NCI-H2029 treated with DMSO at 0.1 percent for 48 hours (cell line): ENCODE measurements around the gene CASKIN2.

Experiments used
- DNase-seq: peaks from one replicate; lab custom pipeline; 2025; lab: John Stamatoyannopoulos, UW

The CASKIN2 gene

GRCh38 chr17:75506888-75507287 is 8.4 kb downstream of the CASKIN2 start:
- no peak for DNase-seq

GRCh38 chr17:75506134-75506533 is 9.2 kb downstream of the CASKIN2 start:
- no peak for DNase-seq

- no peak for DNase-seq
These were observed 9.7 kb downstream of the CASKIN2 start for GRCh38 chr17:75505640-75506039.

GRCh38 chr17:75505152-75505409 is 10.3 kb downstream of the CASKIN2 start:
- no peak for DNase-seq

- DNase-seq, result no peak
These were observed 10.8 kb downstream of the CASKIN2 start for GRCh38 chr17:75504347-75505151.

- DNase-seq, result no peak
These were observed 11.4 kb downstream of the CASKIN2 start for GRCh38 chr17:75503976-75504346.

GRCh38 chr17:75503337-75503950 is 11.9 kb downstream of the CASKIN2 start:
- DNase-seq, result no peak

GRCh38 chr17:75502721-75503329 is 12.5 kb downstream of the CASKIN2 start:
- no peak for DNase-seq

GRCh38 chr17:75502072-75502720 is 13.1 kb downstream of the CASKIN2 start:
- DNase-seq, result no peak

- DNase-seq, result no peak
These were observed 13.8 kb downstream of the CASKIN2 start for GRCh38 chr17:75501378-75502071.

GRCh38 chr17:75500419-75501216 is 14.7 kb downstream of the CASKIN2 start:
- no peak for DNase-seq

GRCh38 chr17:75499313-75500022 is 15.9 kb downstream of the CASKIN2 start:
- no peak for DNase-seq

- DNase-seq, result no peak
These were observed 16.6 kb downstream of the CASKIN2 start for GRCh38 chr17:75498726-75499213.

- no peak for DNase-seq
These were observed 17.2 kb downstream of the CASKIN2 start for GRCh38 chr17:75498039-75498725.

- no peak for DNase-seq
These were observed 19.3 kb downstream of the CASKIN2 start for GRCh38 chr17:75496005-75496404.

GRCh38 chr17:75494326-75494877 is 20.9 kb downstream of the CASKIN2 start:
- DNase-seq, result no peak

- DNase-seq, result no peak
These were observed 21.7 kb downstream of the CASKIN2 start for GRCh38 chr17:75493476-75494129.

- DNase-seq, result no peak
These were observed 22.7 kb downstream of the CASKIN2 start for GRCh38 chr17:75492555-75493168.

GRCh38 chr17:75491680-75492079 is 23.7 kb downstream of the CASKIN2 start:
- no peak for DNase-seq
